CD14-positive monocyte (primary cell): ENCODE data around the gene FCRL1. TPM values are rescaled to one million over a fixed set of nuclear protein-coding genes. Genes with fewer than 3 reads are reported as not detected.

Experiments
- DNase-seq, 3 donors: peaks; one replicate each; pipeline ENCODE4 v3.0.0-alpha.2; 2011 to 2022
- H2AFZ ChIP-seq: 2 replicates; pipeline ENCODE4 v1.6.0; 2012; ENCODE audit warnings: mild to moderate bottlenecking, low read depth, low read length, inconsistent platforms; ENCODE audit not compliant: insufficient read depth, poor library complexity, severe bottlenecking
- H3K27ac ChIP-seq, 2 donors: 1 replicate in 1 of 2; 2 replicates in 1 of 2; pipeline ENCODE4 v1.5.1; 2012 to 2013; ENCODE audit warnings: low read length in 2 of 2, control low read depth in 1 of 2, inconsistent platforms in 1 of 2, low read depth in 1 of 2, mild to moderate bottlenecking in 1 of 2
- H3K27me3 ChIP-seq, 2 donors: one replicate each; pipeline versions ENCODE4 v1.6.0 to v1.6.1; 2011 to 2013; ENCODE audit warnings: low read length in 2 of 2; ENCODE audit not compliant: control insufficient read depth in 2 of 2, insufficient read depth in 2 of 2
- H3K36me3 ChIP-seq, 2 donors: replicated peaks in 1 of 2; 1 replicate in 1 of 2; 2 replicates in 1 of 2; pipeline versions ENCODE4 v1.5.1 to v1.6.1; 2012 to 2013; ENCODE audit warnings: low read length in 2 of 2, control low read depth in 1 of 2, inconsistent platforms in 1 of 2, mild to moderate bottlenecking in 1 of 2; ENCODE audit not compliant: insufficient read depth in 2 of 2, control insufficient read depth in 1 of 2
- H3K4me1 ChIP-seq, 2 donors: 1 replicate in 1 of 2; 2 replicates in 1 of 2; pipeline versions ENCODE4 v1.5.1 to v1.6.1; 2012 to 2013; ENCODE audit warnings: low read length in 2 of 2, control low read depth in 1 of 2, inconsistent platforms in 1 of 2, mild to moderate bottlenecking in 1 of 2, moderate library complexity in 1 of 2; ENCODE audit not compliant: insufficient read depth in 2 of 2, control insufficient read depth in 1 of 2
- H3K4me2 ChIP-seq: replicated peaks from 2 replicates; pipeline ENCODE3; 2012; ENCODE audit warnings: low read length, moderate library complexity, mild to moderate bottlenecking; ENCODE audit not compliant: poor library complexity, severe bottlenecking; ENCODE audit errors: extremely low read depth
- H3K4me3 ChIP-seq, 3 experiments: fragments of 200-600 bp in 1 of 3; sonication (generic) in 1 of 3; replicated peaks in 1 of 3; 1 replicate in 2 of 3; 2 replicates in 1 of 3; pipeline ENCODE4 v1.5.1; 2011 to 2013; ENCODE audit warnings: low read length in 3 of 3, mild to moderate bottlenecking in 3 of 3, control low read depth in 2 of 3, low read depth in 2 of 3, inconsistent platforms in 1 of 3, moderate library complexity in 1 of 3
- H3K79me2 ChIP-seq: 2 replicates; pipeline ENCODE4 v1.6.0; 2012; ENCODE audit warnings: mild to moderate bottlenecking, control low read depth, inconsistent platforms, low read length, moderate library complexity; ENCODE audit not compliant: insufficient read depth
- H3K9ac ChIP-seq: 2 replicates; pipeline ENCODE4 v1.6.0; 2017; ENCODE audit warnings: low read length, mild to moderate bottlenecking; ENCODE audit not compliant: insufficient read depth, poor library complexity, severe bottlenecking
- H3K9me3 ChIP-seq, 2 donors: replicated peaks in 1 of 2; 1 replicate in 1 of 2; 2 replicates in 1 of 2; pipeline versions ENCODE4 v1.5.1 to v1.6.1; 2012 to 2013; ENCODE audit warnings: low read length in 2 of 2, control low read depth in 1 of 2; ENCODE audit not compliant: control insufficient read depth in 1 of 2, insufficient read depth in 1 of 2
- H4K20me1 ChIP-seq: 2 replicates; pipeline ENCODE4 v1.6.0; 2012; ENCODE audit warnings: mild to moderate bottlenecking, low read length, control low read depth, moderate library complexity; ENCODE audit not compliant: insufficient read depth
- H3K27ac Mint-ChIP-seq, 7 donors: one replicate each; pipeline ENCODE4 v1.8.0; 2020; ENCODE audit warnings: mild to moderate bottlenecking in 7 of 7, mixed read lengths in 7 of 7, moderate library complexity in 6 of 7, inconsistent platforms in 2 of 7
- H3K27me3 Mint-ChIP-seq, 3 donors: one replicate each; pipeline ENCODE4 v1.8.0; 2021 to 2022; ENCODE audit warnings: low read depth in 3 of 3, mild to moderate bottlenecking in 3 of 3, mixed read lengths in 3 of 3, moderate library complexity in 3 of 3, inconsistent platforms in 1 of 3
- H3K36me3 Mint-ChIP-seq, 2 donors: one replicate each; pipeline ENCODE4 v1.8.0; 2020; ENCODE audit warnings: mixed read lengths in 2 of 2, inconsistent platforms in 1 of 2, mild to moderate bottlenecking in 1 of 2
- H3K4me1 Mint-ChIP-seq: one replicate; pipeline ENCODE4 v1.8.0; 2020; ENCODE audit warnings: mild to moderate bottlenecking, mixed read lengths
- H3K4me3 Mint-ChIP-seq, 2 donors: one replicate each; pipeline ENCODE4 v1.8.0; 2020; ENCODE audit warnings: mild to moderate bottlenecking in 2 of 2, mixed read lengths in 2 of 2, moderate library complexity in 1 of 2
- H3K9me3 Mint-ChIP-seq, 7 donors: one replicate each; pipeline ENCODE4 v1.8.0; 2020 to 2022; ENCODE audit warnings: mixed read lengths in 7 of 7, mild to moderate bottlenecking in 6 of 7, moderate library complexity in 6 of 7, inconsistent platforms in 2 of 7
- CTCF ChIP-seq: fragments of 200-600 bp; IDR thresholded peaks from one replicate; pipeline ENCODE4 v1.8.0; 2022; ENCODE audit warnings: antibody characterized with exemption, mild to moderate bottlenecking
- WGBS: methylation state at CpG from one replicate; pipeline ENCODE4 v1.1.5; 2013; ENCODE audit warnings: missing lambda C conversion rate; ENCODE audit not compliant: insufficient coverage; 5-methylcytosine and 5-hydroxymethylcytosine counted together
- intact Hi-C, 2 donors: fragments of 100-400 bp; cut with micrococcal nuclease; formaldehyde crosslinking; loops; one replicate each; pipeline versions ENCODE4 v1.15.0 to v1.15.1; 2023
- polyA plus RNA-seq, 3 donors: library from polyadenylated mRNA; depleted of rRNA in 1 of 3; unstranded in 2 of 3; stranded (reverse) in 1 of 3; fragments of 300-500 nt in 2 of 3; fragments of >200 nt in 1 of 3; fragmentation: Illumina TruSeq in 2 of 3; gene quantifications; 1 replicate in 2 of 3; 2 replicates in 1 of 3; pipeline ENCODE4 v1.2.3, GENCODE V29; 2012 to 2021

FCRL1 gene
- polyA plus RNA-seq, 3 donors = 0.16 to 2.1 (median 0.16) TPM

GRCh38 chr1:157803851-157804250 is 16.1 kb downstream of the FCRL1 start:
- Histone ChIP-seq H4K20me1 (no peaks in the 10 kb centered on the region), H3K36me3 (no peaks in the 10 kb centered on the region), H3K27me3 (peaks cover 3 to 4% of the 10 kb centered on the region in 2 donors), H2AFZ (no peak overlapping the region), H3K79me2 (no peaks in the 10 kb centered on the region), H3K27ac (no peak overlapping the region), H3K4me1 (peaks cover 7% of the 10 kb centered on the region in 2 donors), H3K4me3 (no peak overlapping the region), H3K4me2 (no peak overlapping the region), H3K9ac (no peak overlapping the region), H3K9me3 (no peaks in the 10 kb centered on the region)
- Mint-ChIP-seq H3K27me3 (peaks cover 4 to 14% (median 13%) of the 10 kb centered on the region in 3 donors), H3K27ac (peak overlapping the region in 3 of 7 donors; percentile 11 to 73 (median 27)), H3K9me3 (no peaks in the 10 kb centered on the region), H3K4me3 (no peak overlapping the region), H3K4me1 (peaks cover 14% of the 10 kb centered on the region), H3K36me3 (no peaks in the 10 kb centered on the region)
- intact Hi-C loops = no loop called here
- TF ChIP-seq CTCF = no peak
- 63% methylated on average over 5 of the region's 7 CpGs for WGBS
- peak; percentile 26 to 64 (median 48) for DNase-seq

GRCh38 chr1:157799996-157800395 is 19.9 kb downstream of the FCRL1 start:
- Histone ChIP-seq H3K4me1 (peaks cover 7% of the 10 kb centered on the region in 2 donors), H3K79me2 (no peaks in the 10 kb centered on the region), H2AFZ (no peak overlapping the region), H3K9ac (no peak overlapping the region), H3K4me3 (no peak overlapping the region), H3K9me3 (no peaks in the 10 kb centered on the region), H3K4me2 (no peak overlapping the region), H3K36me3 (no peaks in the 10 kb centered on the region), H3K27me3 (no peaks in the 10 kb centered on the region), H3K27ac (no peak overlapping the region), H4K20me1 (no peaks in the 10 kb centered on the region)
- intact Hi-C loops = no loop called here
- H3K36me3 Mint-ChIP-seq = no peaks in the 10 kb centered on the region
- H3K4me3 Mint-ChIP-seq = no peak overlapping the region
- no peak for DNase-seq
- peaks cover 14% of the 10 kb centered on the region for H3K4me1 Mint-ChIP-seq
- peaks cover 2 to 12% (median 4%) of the 10 kb centered on the region in 3 donors for H3K27me3 Mint-ChIP-seq
- no peak for TF ChIP-seq CTCF
- H3K27ac Mint-ChIP-seq = peak overlapping the region in 1 of 7 donors; percentile 33
- WGBS = 100% methylated on average over 1 of the region's 1 CpG
- H3K9me3 Mint-ChIP-seq = peaks cover 0 to 3% (median 0%) of the 10 kb centered on the region in 7 donors
